Measurements from ENCODE around the gene SPEN. TPM values are rescaled to one million over a fixed set of nuclear protein-coding genes. Genes with fewer than 3 reads are reported as not detected.
"Not testable (repeated sequence)": the region's sequence is repeated elsewhere in the genome, so short reads cannot be mapped to it uniquely, and the experiment has no call there.

Gene SPEN
- total RNA-seq, 1 donor from 2014 or later = 35.0 TPM

DNA sequence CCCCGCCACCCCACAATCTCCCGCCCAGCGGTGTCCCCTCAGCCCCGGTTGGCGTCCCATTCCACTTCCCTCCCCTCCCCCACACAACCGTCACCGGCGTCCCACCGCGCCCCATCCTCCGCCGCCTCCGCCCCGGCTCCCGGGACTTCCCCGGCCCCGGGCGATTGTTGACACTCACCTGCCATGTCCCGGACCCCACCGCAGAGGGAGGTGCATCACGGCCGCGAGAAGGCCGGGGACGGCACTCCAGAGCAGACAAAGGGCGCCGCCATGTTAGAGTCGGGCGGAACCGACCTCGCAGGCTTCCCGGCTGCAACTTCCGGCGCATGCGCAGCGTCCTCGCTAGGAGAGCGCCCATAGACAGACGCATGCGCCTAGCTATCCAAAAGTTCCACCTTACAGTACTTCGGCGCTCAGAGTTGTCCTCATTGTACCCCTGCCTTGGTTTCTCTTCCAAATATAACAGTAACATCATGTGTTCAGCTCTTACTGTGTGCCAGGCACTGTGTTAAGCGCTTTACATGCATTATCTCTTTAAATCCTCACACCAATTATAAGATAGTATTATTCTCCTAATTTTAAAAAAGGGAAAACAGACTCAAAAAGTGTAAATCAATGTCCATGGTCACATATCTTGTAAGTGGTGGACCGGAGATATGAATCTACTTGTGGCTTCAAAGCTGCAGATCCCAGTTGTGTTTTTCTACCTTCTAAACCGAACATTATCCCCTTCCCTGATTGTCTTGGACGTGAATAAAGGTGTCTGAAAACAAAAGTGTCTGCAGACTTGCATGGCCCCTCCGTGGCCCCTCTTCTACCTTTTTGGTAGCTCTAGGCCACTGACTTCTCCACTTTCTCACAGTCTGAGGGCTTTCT lies 128.5 kb downstream of the SPEN start, which contains the start of gene ZBTB17:
TSS of gene ZBTB17 (minus strand) at position 297 of the 876 bp plus-strand sequence. CDS start 27,606 bp downstream, outside the sequence.
- Histone ChIP-seq H3K9me3 (ENCODE audit: insufficient read depth, low read depth, low read length) (no peaks in the 10 kb centered on the region), H3K27ac (ENCODE audit: low read depth, low read length) (peak within 1 kb of the TSS; percentile 88), H3K4me2 (ENCODE audit: low read length) (peak within 1 kb of the TSS; percentile 89), H2AFZ (ENCODE audit: low read depth, low read length) (peak within 1 kb of the TSS; percentile 83), H3K36me3 (ENCODE audit: insufficient read depth, low read length) (peaks cover 10% of the 10 kb centered on the region), H3K27me3 (ENCODE audit: insufficient read depth, low read length) (no peaks in the 10 kb centered on the region), H3K79me2 (ENCODE audit: insufficient read depth, low read length) (peaks cover 45% of the 10 kb centered on the region), H3K9ac (ENCODE audit: low read length) (peak within 1 kb of the TSS; percentile 87), H3K4me3 (ENCODE audit: insufficient read depth, low read depth, low read length) (peak within 1 kb of the TSS; percentile 70), H3K4me1 (ENCODE audit: insufficient read depth, low read length) (peaks cover 4% of the 10 kb centered on the region), H4K20me1 (ENCODE audit: insufficient read depth, low read length) (peaks cover 36% of the 10 kb centered on the region)
- peaks cover 5% of the 10 kb centered on the region for H3K36me3 Mint-ChIP-seq (ENCODE audit: low read depth, unreplicated experiment)
- FAIRE-seq (no peak), DNase-seq (ENCODE audit: low read depth) (peak; percentile 71)
- TF ChIP-seq, protein P1, sequence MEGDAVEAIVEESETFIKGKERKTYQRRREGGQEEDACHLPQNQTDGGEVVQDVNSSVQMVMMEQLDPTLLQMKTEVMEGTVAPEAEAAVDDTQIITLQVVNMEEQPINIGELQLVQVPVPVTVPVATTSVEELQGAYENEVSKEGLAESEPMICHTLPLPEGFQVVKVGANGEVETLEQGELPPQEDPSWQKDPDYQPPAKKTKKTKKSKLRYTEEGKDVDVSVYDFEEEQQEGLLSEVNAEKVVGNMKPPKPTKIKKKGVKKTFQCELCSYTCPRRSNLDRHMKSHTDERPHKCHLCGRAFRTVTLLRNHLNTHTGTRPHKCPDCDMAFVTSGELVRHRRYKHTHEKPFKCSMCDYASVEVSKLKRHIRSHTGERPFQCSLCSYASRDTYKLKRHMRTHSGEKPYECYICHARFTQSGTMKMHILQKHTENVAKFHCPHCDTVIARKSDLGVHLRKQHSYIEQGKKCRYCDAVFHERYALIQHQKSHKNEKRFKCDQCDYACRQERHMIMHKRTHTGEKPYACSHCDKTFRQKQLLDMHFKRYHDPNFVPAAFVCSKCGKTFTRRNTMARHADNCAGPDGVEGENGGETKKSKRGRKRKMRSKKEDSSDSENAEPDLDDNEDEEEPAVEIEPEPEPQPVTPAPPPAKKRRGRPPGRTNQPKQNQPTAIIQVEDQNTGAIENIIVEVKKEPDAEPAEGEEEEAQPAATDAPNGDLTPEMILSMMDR (IDR thresholded peaks at IDR 0.05; ENCODE audit: insufficient read depth, low read depth, low read length) = no peak
- no peak for TF ChIP-seq EZH2 (IDR thresholded peaks at IDR 0.05; ENCODE audit: insufficient read depth, low read length)
- H3K4me1 Mint-ChIP-seq (ENCODE audit: low read depth, unreplicated experiment) = no peaks in the 10 kb centered on the region
- no peaks in the 10 kb centered on the region for H3K9me3 Mint-ChIP-seq (ENCODE audit: unreplicated experiment)
- H3K27me3 Mint-ChIP-seq (ENCODE audit: low read depth, unreplicated experiment) = peaks cover 2% of the 10 kb centered on the region
- peak within 1 kb of the TSS; percentile 58 for H3K27ac Mint-ChIP-seq (ENCODE audit: unreplicated experiment)
- peak within 1 kb of the TSS; percentile 94 for H3K4me3 Mint-ChIP-seq (ENCODE audit: unreplicated experiment)

DNA sequence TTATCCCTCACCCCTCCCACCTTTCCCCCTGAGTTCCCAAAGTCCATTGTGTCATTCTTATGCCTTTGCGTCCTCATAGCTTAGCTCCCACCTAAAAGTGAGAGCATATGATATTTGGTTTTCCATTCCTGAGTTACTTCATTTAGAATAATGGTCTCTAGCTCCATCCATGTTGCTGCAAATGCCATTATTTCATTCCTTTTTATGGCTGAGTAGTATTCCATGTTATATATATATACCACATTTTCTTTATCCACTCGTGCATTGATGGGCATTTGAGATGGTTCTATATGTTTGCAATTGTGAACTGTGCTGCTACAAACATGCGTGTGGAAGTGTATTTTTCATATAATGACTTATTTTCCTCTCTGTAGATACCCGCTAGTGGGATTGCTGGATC lies 130.4 kb downstream of the SPEN start:
- not testable (repeated sequence) for H3K27me3 Mint-ChIP-seq (ENCODE audit: low read depth, unreplicated experiment); H3K9me3 Mint-ChIP-seq (ENCODE audit: unreplicated experiment); H3K4me1 ChIP-seq (ENCODE audit: insufficient read depth, low read length); H3K4me3 Mint-ChIP-seq (ENCODE audit: unreplicated experiment); H3K9ac ChIP-seq (ENCODE audit: low read length); H3K4me1 Mint-ChIP-seq (ENCODE audit: low read depth, unreplicated experiment); H3K27ac Mint-ChIP-seq (ENCODE audit: unreplicated experiment); H3K27ac ChIP-seq (ENCODE audit: low read depth, low read length); H3K4me2 ChIP-seq (ENCODE audit: low read length); H3K36me3 Mint-ChIP-seq (ENCODE audit: low read depth, unreplicated experiment); H2AFZ ChIP-seq (ENCODE audit: low read depth, low read length); H3K9me3 ChIP-seq (ENCODE audit: insufficient read depth, low read depth, low read length); H3K27me3 ChIP-seq (ENCODE audit: insufficient read depth, low read length); FAIRE-seq; H3K4me3 ChIP-seq (ENCODE audit: insufficient read depth, low read depth, low read length); DNase-seq (ENCODE audit: low read depth); H3K36me3 ChIP-seq (ENCODE audit: insufficient read depth, low read length)
- Histone ChIP-seq H3K79me2 (ENCODE audit: insufficient read depth, low read length) (peaks cover 29% of the 10 kb centered on the region), H4K20me1 (ENCODE audit: insufficient read depth, low read length) (peaks cover 22% of the 10 kb centered on the region)

DNA sequence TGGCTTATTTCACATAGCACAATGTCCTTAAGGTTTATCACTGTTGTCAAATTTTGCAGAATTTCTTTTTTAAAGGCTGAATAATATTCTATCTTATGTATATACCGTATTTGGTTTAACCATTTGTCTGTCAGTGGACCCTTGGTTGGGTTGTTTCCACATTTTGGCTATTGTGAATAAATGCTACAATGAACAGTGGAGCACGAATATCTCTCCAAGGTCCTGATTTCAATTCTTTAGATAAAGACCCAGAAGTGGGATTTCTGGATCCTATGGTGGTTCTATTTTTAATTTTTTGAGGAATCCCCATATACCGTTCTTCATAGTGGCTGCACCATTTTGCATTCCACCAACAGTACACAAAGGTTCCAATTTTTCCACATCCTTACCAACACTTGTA lies 134.2 kb downstream of the SPEN start:
- Histone ChIP-seq H2AFZ (ENCODE audit: low read depth, low read length) (no peak overlapping the region), H3K9ac (ENCODE audit: low read length) (no peak overlapping the region), H4K20me1 (ENCODE audit: insufficient read depth, low read length) (no peaks in the 10 kb centered on the region), H3K36me3 (ENCODE audit: insufficient read depth, low read length) (no peaks in the 10 kb centered on the region), H3K9me3 (ENCODE audit: insufficient read depth, low read depth, low read length) (peaks cover 7% of the 10 kb centered on the region), H3K79me2 (ENCODE audit: insufficient read depth, low read length) (no peaks in the 10 kb centered on the region), H3K27me3 (ENCODE audit: insufficient read depth, low read length) (no peaks in the 10 kb centered on the region), H3K4me3 (ENCODE audit: insufficient read depth, low read depth, low read length) (no peak overlapping the region), H3K4me2 (ENCODE audit: low read length) (no peak overlapping the region), H3K4me1 (ENCODE audit: insufficient read depth, low read length) (no peaks in the 10 kb centered on the region), H3K27ac (ENCODE audit: low read depth, low read length) (no peak overlapping the region)
- TF ChIP-seq, protein P1 (IDR thresholded peaks at IDR 0.05; ENCODE audit: insufficient read depth, low read depth, low read length) = no peak
- no peak for TF ChIP-seq EZH2 (IDR thresholded peaks at IDR 0.05; ENCODE audit: insufficient read depth, low read length)
- no peak overlapping the region for H3K4me3 Mint-ChIP-seq (ENCODE audit: unreplicated experiment)
- peaks cover 11% of the 10 kb centered on the region for H3K27me3 Mint-ChIP-seq (ENCODE audit: low read depth, unreplicated experiment)
- FAIRE-seq (no peak), DNase-seq (ENCODE audit: low read depth) (no peak)
- H3K36me3 Mint-ChIP-seq (ENCODE audit: low read depth, unreplicated experiment) = no peaks in the 10 kb centered on the region
- H3K4me1 Mint-ChIP-seq (ENCODE audit: low read depth, unreplicated experiment) = no peaks in the 10 kb centered on the region
- H3K27ac Mint-ChIP-seq (ENCODE audit: unreplicated experiment) = no peak overlapping the region
- peaks cover 10% of the 10 kb centered on the region for H3K9me3 Mint-ChIP-seq (ENCODE audit: unreplicated experiment)

All from astrocyte (in vitro differentiated cells and primary cell).